Nephron (organoid): ENCODE results near the gene VEGFA.
A peak's percentile ranks its signal among the peaks of the same experiment; 100 is the strongest.

ENCODE experiments used
- H3K27ac Mint-ChIP-seq, 3 experiments: 2 replicates each; pipeline ENCODE4 v1.8.0; 2020; ENCODE audit warnings: mixed read lengths in 3 of 3, mild to moderate bottlenecking in 2 of 3, moderate library complexity in 1 of 3
- H3K27me3 Mint-ChIP-seq: 2 replicates; pipeline ENCODE4 v1.8.0; 2021; ENCODE audit warnings: low read depth, mild to moderate bottlenecking, moderate library complexity, mixed read lengths
- H3K36me3 Mint-ChIP-seq: 2 replicates; pipeline ENCODE4 v1.8.0; 2020; ENCODE audit warnings: low read depth, mixed read lengths
- H3K4me1 Mint-ChIP-seq: 2 replicates; pipeline ENCODE4 v1.8.0; 2020; ENCODE audit warnings: mixed read lengths
- H3K4me3 Mint-ChIP-seq, 3 experiments: 2 replicates each; pipeline ENCODE4 v1.8.0; 2020; ENCODE audit warnings: mild to moderate bottlenecking in 3 of 3, mixed read lengths in 3 of 3, moderate library complexity in 2 of 3
- H3K9me3 Mint-ChIP-seq: 2 replicates; pipeline ENCODE4 v1.8.0; 2020; ENCODE audit warnings: mixed read lengths
- TF ChIP-seq, protein P1 (sequence below), 3 experiments: fragments of 200-600 bp; sonication (generic); IDR thresholded peaks; one replicate each; pipeline ENCODE4 v1.5.0; 2021; ENCODE audit warnings: antibody characterized with exemption in 3 of 3; ENCODE audit not compliant: unreplicated experiment in 3 of 3

The VEGFA gene

DNA sequence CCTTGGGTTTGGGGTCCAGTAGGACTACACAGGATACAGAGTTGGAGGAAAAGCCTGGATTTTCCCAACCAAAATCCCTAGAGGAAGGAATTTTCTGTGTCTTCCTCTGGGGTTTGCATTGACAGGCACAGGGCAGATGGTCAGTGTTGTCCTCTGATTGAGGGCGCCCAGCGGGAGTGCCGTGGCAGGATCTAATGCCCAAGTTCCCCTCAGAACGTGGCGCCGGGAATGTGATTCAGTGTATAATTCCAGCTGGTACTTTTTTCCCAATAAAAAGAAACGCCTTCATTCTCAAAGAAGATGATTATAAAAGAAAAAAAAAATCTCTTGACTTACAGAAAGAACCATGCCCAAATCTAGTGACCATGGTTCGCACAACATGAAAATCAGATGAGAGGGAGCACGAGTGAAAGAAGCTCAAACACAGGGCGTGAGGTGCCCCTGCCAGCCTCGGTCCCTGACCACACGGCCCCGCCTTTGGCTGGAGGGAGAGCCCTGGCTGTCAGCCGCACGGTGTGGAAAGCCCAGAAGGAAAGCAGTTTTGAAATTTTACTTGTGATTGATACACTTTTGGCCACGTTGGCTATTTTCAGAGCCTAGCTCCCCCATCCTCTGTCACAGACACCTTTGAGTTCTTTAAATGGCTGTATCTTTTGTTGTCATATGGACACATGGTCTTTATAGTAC, 31.6 kb downstream of the VEGFA start:
- TF ChIP-seq, protein P1, sequence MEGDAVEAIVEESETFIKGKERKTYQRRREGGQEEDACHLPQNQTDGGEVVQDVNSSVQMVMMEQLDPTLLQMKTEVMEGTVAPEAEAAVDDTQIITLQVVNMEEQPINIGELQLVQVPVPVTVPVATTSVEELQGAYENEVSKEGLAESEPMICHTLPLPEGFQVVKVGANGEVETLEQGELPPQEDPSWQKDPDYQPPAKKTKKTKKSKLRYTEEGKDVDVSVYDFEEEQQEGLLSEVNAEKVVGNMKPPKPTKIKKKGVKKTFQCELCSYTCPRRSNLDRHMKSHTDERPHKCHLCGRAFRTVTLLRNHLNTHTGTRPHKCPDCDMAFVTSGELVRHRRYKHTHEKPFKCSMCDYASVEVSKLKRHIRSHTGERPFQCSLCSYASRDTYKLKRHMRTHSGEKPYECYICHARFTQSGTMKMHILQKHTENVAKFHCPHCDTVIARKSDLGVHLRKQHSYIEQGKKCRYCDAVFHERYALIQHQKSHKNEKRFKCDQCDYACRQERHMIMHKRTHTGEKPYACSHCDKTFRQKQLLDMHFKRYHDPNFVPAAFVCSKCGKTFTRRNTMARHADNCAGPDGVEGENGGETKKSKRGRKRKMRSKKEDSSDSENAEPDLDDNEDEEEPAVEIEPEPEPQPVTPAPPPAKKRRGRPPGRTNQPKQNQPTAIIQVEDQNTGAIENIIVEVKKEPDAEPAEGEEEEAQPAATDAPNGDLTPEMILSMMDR (IDR thresholded peaks at IDR 0.05; ENCODE audit: unreplicated experiment in 3 of 3): no peak
- peaks cover 12% of the 10 kb centered on the region for H3K27me3 Mint-ChIP-seq
- H3K4me1 Mint-ChIP-seq: peaks cover under 1% of the 10 kb centered on the region
- no peak overlapping the region for H3K4me3 Mint-ChIP-seq
- no peaks in the 10 kb centered on the region for H3K9me3 Mint-ChIP-seq
- H3K27ac Mint-ChIP-seq: no peak overlapping the region
- H3K36me3 Mint-ChIP-seq: no peaks in the 10 kb centered on the region

DNA sequence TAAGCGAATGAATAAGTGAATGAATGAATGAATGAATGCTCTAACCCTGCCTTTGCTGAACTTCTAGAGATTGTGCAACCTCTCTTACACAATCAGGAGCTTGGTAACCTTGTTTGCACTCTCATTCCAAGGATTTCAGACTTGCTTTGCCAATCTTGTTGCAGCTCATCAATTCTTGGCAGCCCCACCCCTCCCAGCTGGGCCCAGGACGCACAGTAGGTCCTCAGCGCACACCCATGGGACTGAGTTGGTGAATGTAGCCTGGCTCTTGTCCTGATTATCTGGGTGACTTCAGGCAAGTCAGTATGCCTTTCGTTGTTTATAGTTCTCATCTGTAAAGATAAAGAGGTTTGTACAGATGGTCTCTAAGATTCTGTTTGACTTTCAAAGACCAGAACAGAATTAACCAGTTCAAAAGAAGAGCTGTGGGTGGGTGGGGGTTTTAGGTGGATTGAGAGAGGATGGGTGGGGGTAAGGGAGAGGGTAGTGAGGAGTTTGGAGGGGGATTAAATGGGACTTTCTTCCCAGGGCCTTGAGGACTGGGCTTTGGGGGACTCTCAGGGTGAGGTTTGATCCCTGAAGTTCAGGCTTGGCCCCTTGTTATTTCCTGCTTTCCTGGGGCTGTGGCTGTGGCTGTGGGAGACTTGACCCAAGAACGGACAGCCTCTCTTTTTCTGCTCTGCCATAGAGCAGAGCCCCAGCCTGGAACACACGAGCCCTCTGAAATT, 33.2 kb downstream of the VEGFA start:
- Mint-ChIP-seq H3K4me1 (peaks cover 16% of the 10 kb centered on the region), H3K4me3 (no peak overlapping the region), H3K27ac (no peak overlapping the region), H3K27me3 (peaks cover 12% of the 10 kb centered on the region), H3K36me3 (no peaks in the 10 kb centered on the region), H3K9me3 (no peaks in the 10 kb centered on the region)
- TF ChIP-seq, protein P1 (IDR thresholded peaks at IDR 0.05; ENCODE audit: unreplicated experiment in 3 of 3): no peak

DNA sequence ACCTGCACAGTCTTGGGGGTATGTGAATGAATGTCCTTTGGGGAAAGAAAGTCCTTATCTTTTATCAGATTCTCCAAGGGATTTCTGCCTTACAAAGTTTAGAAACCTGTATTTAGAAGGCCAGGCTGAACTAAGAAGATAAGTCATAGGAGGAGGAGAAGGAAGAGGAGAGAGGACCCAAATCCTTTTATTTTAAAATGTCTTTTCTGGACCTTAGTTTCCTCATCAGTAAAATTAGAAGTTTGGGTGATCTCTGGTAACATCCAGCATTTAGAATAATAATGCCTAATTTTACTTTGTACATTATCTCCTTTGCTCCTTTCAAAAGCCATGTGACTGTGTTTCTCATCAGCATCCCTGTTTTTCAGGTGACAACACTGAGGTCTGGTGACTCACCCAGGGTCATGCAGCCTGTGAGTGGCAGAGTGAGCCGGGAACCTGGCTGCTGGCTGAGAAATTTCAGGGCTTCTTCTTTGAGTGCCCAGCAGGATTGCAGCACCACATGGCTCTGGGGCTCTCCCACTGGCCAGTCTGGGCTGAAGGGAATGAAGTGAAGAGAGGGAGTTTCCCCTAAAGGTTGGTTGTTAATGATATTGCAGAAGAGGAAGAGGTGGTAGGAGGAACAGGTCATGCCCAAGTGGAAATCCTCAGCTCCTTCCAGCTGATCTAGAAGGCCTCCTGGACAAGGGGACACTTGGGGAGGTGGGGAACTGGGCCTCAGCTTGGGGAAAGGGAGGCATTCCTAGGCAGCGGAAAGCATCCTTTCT, 34.0 kb downstream of the VEGFA start:
- Mint-ChIP-seq H3K36me3 (no peaks in the 10 kb centered on the region), H3K27ac (no peak overlapping the region), H3K4me3 (no peak overlapping the region)

DNA sequence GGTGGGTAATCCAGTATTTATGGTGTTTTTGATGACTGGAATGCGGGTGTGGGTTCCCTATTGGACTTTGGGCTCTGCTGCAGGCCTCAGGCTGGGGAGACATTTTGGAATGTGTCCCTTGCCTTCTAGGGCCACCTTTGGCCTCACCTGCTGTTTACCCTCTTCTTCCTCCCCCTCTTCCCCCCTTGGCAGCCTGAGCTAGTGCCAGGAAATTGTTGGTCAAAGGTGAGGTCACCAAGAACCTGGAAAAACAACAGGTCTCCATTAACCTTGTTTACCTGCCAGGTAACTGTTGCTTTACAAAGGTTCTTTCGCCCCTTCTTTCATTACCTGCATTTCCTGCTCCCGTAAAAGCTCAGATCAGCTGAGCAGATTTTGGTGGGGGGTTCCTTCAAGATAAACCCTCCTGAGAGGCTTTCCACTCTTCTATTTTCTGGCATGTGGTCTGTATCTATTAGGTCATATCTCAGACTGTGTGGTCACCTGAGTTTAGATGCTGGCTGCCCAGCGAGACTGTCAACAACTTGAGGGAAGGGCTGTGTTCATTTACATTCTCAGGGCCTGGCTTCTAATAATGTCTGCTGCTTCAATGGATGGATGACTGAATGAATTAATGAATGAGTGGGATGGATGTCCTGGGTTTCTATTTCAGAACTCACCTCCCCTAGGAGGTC, 34.7 kb downstream of the VEGFA start:
- TF ChIP-seq, protein P1 (IDR thresholded peaks at IDR 0.05; ENCODE audit: unreplicated experiment in 3 of 3): no peak

More for the DNA sequence above, 34.0 kb downstream of the VEGFA start:
- peaks cover 18% of the 10 kb centered on the region for H3K4me1 Mint-ChIP-seq
- H3K27me3 Mint-ChIP-seq: peaks cover 12% of the 10 kb centered on the region
- no peaks in the 10 kb centered on the region for H3K9me3 Mint-ChIP-seq
- TF ChIP-seq, protein P1 (IDR thresholded peaks at IDR 0.05; ENCODE audit: unreplicated experiment in 3 of 3): no peak

DNA sequence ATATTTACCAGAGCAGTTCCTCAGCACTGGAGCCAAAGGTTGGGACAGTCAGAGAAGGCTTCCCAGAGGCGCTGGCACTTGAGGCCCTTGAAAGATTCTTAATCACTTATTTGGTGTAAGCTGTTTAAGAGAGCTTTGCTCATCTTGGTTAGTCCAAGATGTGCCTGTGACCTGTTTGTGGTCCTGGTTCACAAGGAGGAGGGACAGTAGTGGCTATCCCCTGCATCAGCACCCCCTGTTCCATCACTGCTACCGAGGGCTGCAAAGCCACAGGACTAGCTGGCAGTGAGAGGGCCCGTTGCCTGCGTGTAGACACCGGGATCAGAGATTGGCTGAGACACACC, 35.7 kb downstream of the VEGFA start:
- H3K27me3 Mint-ChIP-seq: peaks cover 12% of the 10 kb centered on the region
- H3K9me3 Mint-ChIP-seq: no peaks in the 10 kb centered on the region
- H3K27ac Mint-ChIP-seq: no peak overlapping the region
- H3K4me1 Mint-ChIP-seq: peaks cover 18% of the 10 kb centered on the region
- TF ChIP-seq, protein P1 (IDR thresholded peaks at IDR 0.05; ENCODE audit: unreplicated experiment in 3 of 3): no peak
- H3K36me3 Mint-ChIP-seq: no peaks in the 10 kb centered on the region
- no peak overlapping the region for H3K4me3 Mint-ChIP-seq

More for the DNA sequence above, 34.7 kb downstream of the VEGFA start:
- Mint-ChIP-seq H3K36me3 (no peaks in the 10 kb centered on the region), H3K27me3 (peaks cover 12% of the 10 kb centered on the region), H3K9me3 (no peaks in the 10 kb centered on the region), H3K4me3 (no peak overlapping the region), H3K4me1 (peaks cover 18% of the 10 kb centered on the region), H3K27ac (peak overlapping the region in 1 of 3 experiments; percentile 1)
